HUDEP-2 (cell line): ENCODE data around the gene SMIM35.
A peak's percentile ranks its signal among the peaks of the same experiment; 100 is the strongest.
"Not testable (repeated sequence)": the region's sequence is repeated elsewhere in the genome, so short reads cannot be mapped to it uniquely, and the experiment has no call there.

Experiments used
- DNase-seq, 76 experiments: peaks; one replicate each; lab custom pipeline; 2025; ENCODE audit not compliant: unreplicated experiment in 76 of 76; lab: John Stamatoyannopoulos, UW

The SMIM35 gene

GRCh38 chr11:117992620-117993019 lies 94.1 kb downstream of the SMIM35 start:
- no peak for DNase-seq

GRCh38 chr11:117992136-117992535 lies 94.6 kb downstream of the SMIM35 start:
- DNase-seq, result no peak

- DNase-seq, result no peak
Observed at GRCh38 chr11:117989351-117990102, 97.2 kb downstream of the SMIM35 start.

- no peak for DNase-seq
Observed at GRCh38 chr11:117986981-117987574, 99.7 kb downstream of the SMIM35 start.

GRCh38 chr11:117985953-117986887 lies 100.5 kb downstream of the SMIM35 start, which contains the start of gene IL10RA:
TSS of gene IL10RA (plus strand) at chr11:117986394. CDS start at chr11:117986468, 74 bp downstream.
- DNase-seq, result peak in 8 of 76 experiments; percentile 3 to 41 (median 11)

- no peak for DNase-seq
Observed at GRCh38 chr11:117984476-117984875, 102.3 kb downstream of the SMIM35 start.

- no peak for DNase-seq
Observed at GRCh38 chr11:117983163-117983475, 103.6 kb downstream of the SMIM35 start.

GRCh38 chr11:117980720-117981119 lies 106.0 kb downstream of the SMIM35 start:
- DNase-seq, result no peak

- DNase-seq, result no peak
Observed at GRCh38 chr11:117980280-117980679, 106.5 kb downstream of the SMIM35 start.

GRCh38 chr11:117979481-117980211 lies 107.1 kb downstream of the SMIM35 start:
- DNase-seq, result no peak

- DNase-seq, result no peak
Observed at GRCh38 chr11:117978991-117979390, 107.8 kb downstream of the SMIM35 start.

- DNase-seq, result not testable (repeated sequence)
Observed at GRCh38 chr11:117978291-117978910, 108.4 kb downstream of the SMIM35 start.

- DNase-seq, result not testable (repeated sequence)
Observed at GRCh38 chr11:117977612-117978264, 109.0 kb downstream of the SMIM35 start.

GRCh38 chr11:117977029-117977428 lies 109.7 kb downstream of the SMIM35 start:
- no peak for DNase-seq

- DNase-seq, result no peak
Observed at GRCh38 chr11:117976445-117976844, 110.3 kb downstream of the SMIM35 start.

GRCh38 chr11:117973503-117973860 lies 113.3 kb downstream of the SMIM35 start:
- DNase-seq, result no peak

GRCh38 chr11:117972629-117973502 lies 113.9 kb downstream of the SMIM35 start:
- no peak for DNase-seq

- DNase-seq, result no peak
Observed at GRCh38 chr11:117972044-117972443, 114.7 kb downstream of the SMIM35 start.
